HEK293T (cell line): ENCODE data around the gene PAFAH1B2.

Source experiments
- ARNT ChIP-seq: fragments of 450-650 bp; IDR thresholded peaks from 2 replicates; pipeline ENCODE4 v1.6.1; 2017; ENCODE audit warnings: mild to moderate bottlenecking
- BHLHE40 ChIP-seq: fragments of 450-650 bp; IDR thresholded peaks from 2 replicates; pipeline ENCODE4 v1.6.1; 2016; ENCODE audit warnings: mild to moderate bottlenecking, moderate library complexity, borderline replicate concordance
- CTBP1 ChIP-seq: fragments of 450-650 bp; IDR thresholded peaks from 2 replicates; pipeline ENCODE4 v1.6.1; 2016; ENCODE audit warnings: borderline replicate concordance
- ELF4 ChIP-seq: fragments of 450-650 bp; IDR thresholded peaks from 2 replicates; pipeline ENCODE4 v1.6.1; 2017; ENCODE audit warnings: antibody characterized with exemption
- FOXA1 ChIP-seq: fragments of 450-650 bp; IDR thresholded peaks from 2 replicates; pipeline ENCODE4 v1.6.1; 2016; ENCODE audit warnings: mild to moderate bottlenecking
- FOXK2 ChIP-seq: fragments of 450-650 bp; IDR thresholded peaks from 2 replicates; pipeline ENCODE4 v1.6.1; 2016; ENCODE audit warnings: mild to moderate bottlenecking
- FOXM1 ChIP-seq: fragments of 450-650 bp; IDR thresholded peaks from 2 replicates; pipeline ENCODE4 v1.6.1; 2017; ENCODE audit warnings: mild to moderate bottlenecking, borderline replicate concordance
- HDGF ChIP-seq: fragments of 450-650 bp; IDR thresholded peaks from 2 replicates; pipeline ENCODE4 v1.6.1; 2017; ENCODE audit warnings: antibody characterized with exemption, borderline replicate concordance
- LEF1 ChIP-seq: fragments of 450-650 bp; IDR thresholded peaks from 2 replicates; pipeline ENCODE4 v1.6.1; 2017; ENCODE audit warnings: mild to moderate bottlenecking, borderline replicate concordance
- NFRKB ChIP-seq: fragments of 450-650 bp; IDR thresholded peaks from 2 replicates; pipeline ENCODE4 v1.6.1; 2016; ENCODE audit warnings: mild to moderate bottlenecking, moderate library complexity
- PKNOX1 ChIP-seq: fragments of 450-650 bp; IDR thresholded peaks from 2 replicates; pipeline ENCODE4 v1.6.1; 2016
- SP1 ChIP-seq: fragments of 450-650 bp; IDR thresholded peaks from 2 replicates; pipeline ENCODE4 v1.6.1; 2017
- SUZ12 ChIP-seq: fragments of 450-650 bp; IDR thresholded peaks from 2 replicates; pipeline ENCODE4 v1.6.1; 2016; ENCODE audit warnings: mild to moderate bottlenecking
- TARDBP ChIP-seq: fragments of 450-650 bp; IDR thresholded peaks from 2 replicates; pipeline ENCODE4 v1.6.1; 2016

DNA sequence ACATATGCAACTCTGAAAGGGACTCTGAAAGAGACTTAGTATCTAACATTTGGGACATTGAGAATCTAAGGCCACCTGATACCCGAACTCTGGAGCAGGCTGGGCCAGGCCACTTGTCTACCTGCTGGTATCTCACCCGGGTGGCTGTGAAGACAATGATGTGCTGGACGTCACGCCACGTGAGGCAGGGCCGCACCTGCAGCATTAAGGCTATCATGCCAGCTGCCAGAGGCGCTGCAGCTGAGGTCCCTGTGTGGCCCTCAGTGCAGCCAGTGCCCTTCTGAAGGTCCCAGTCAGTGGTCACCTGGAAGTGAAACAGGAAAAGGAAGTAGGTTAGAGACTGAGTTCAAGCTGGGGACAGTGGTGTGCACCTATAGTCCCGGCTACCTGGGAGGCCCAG, 75.4 kb downstream of the PAFAH1B2 start:
- TF ChIP-seq CTBP1, result no peak
- TF ChIP-seq SUZ12, result no peak
- TF ChIP-seq ELF4, result no peak
- TF ChIP-seq SP1, result no peak
- TF ChIP-seq HDGF, result no peak
- no peak for TF ChIP-seq LEF1
- TF ChIP-seq BHLHE40, result no peak
- no peak for TF ChIP-seq ARNT
- no peak for TF ChIP-seq FOXK2
- no peak for TF ChIP-seq FOXA1
- no peak for TF ChIP-seq TARDBP
- no peak for TF ChIP-seq NFRKB
- TF ChIP-seq PKNOX1, result no peak
- TF ChIP-seq FOXM1, result no peak
